ENCODE data around the gene FAM83E.
"Not testable (repeated sequence)": the region's sequence is repeated elsewhere in the genome, so short reads cannot be mapped to it uniquely, and the experiment has no call there.

Gene FAM83E

DNA sequence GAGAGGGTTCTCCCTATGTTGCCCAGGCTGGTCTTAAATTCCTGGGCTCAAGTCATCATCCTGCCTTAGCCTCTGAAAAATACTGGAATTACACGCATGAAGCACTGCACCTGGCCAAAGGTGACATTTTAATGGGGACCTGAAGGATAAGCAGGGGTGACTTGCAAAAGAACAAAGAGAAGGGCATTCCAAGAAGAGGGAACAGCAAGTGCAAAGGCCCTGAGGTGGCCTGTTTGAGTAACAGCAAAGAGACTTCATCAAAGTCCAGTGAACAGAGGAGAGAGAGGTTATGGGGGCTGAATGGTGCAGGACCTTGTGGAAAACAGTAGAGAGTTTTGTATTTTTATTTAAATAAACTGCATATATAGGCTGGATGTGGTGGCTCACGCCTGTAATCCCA is 27.0 kb upstream of the FAM83E start:
- no peak for DNase-seq (ENCODE audit: low read depth in 2 of 2)

- DNase-seq (ENCODE audit: low read depth in 2 of 2): no peak
Observed at GRCh38 chr19:48639483-48640375, 24.9 kb upstream of the FAM83E start.

DNA sequence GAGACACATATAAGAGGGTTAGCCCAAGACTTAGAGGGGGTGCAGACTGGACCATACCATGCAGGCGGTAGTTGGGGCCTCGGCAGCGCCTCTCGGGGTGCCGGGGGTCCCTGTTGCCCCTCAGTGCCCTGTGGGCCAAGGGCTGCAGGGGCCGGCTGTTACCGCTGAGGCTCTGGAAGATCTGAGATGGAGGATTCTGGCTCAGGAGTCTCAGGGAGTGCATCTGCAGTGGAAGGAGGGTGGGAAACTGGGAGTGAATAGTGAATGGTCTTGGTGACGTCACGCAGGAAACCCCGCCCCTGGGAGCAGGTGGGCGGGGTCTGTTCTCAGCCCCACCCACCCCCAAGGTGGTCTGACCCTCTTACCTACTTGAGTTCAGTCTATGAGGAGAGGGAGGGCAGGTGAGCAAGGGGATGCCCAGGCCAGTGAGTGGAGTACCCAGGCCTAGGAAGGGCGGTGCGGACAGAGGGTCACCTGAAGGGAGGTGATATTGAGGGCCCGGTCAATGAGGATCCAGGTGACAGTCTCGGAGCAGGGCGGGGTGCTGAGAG is 24.0 kb upstream of the FAM83E start:
- DNase-seq (ENCODE audit: low read depth in 2 of 2): no peak

GRCh38 chr19:48637948-48638830 is 23.3 kb upstream of the FAM83E start:
- peak in 1 of 2 donors; percentile 70 for DNase-seq (ENCODE audit: low read depth in 2 of 2)

DNA sequence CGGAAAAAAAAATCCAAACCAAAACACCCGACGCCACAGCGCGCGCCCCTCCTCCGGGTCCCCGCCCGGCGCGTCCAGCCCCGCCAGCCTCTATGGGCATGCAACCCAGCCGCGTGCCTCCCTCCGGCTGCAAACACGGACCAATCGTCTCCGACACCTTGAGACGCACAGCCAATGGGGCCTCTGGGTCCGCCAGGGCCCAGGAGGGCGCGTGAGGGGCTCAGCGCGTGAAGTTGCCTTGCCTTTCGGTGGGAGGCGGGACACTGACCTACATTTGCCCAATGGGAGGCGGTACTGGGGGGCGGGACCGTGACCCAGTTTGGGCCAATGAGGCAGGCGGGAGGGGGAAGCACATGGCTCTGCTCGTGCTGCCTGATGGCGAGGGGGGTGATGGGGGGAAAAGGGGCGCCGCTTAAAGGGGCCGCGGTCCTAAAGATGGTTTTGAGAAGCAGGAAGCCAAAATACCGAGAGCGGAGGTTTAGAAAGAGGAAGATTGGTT is 22.6 kb upstream of the FAM83E start:
- peak; percentile 97 to 98 for DNase-seq (ENCODE audit: low read depth in 2 of 2)

DNA sequence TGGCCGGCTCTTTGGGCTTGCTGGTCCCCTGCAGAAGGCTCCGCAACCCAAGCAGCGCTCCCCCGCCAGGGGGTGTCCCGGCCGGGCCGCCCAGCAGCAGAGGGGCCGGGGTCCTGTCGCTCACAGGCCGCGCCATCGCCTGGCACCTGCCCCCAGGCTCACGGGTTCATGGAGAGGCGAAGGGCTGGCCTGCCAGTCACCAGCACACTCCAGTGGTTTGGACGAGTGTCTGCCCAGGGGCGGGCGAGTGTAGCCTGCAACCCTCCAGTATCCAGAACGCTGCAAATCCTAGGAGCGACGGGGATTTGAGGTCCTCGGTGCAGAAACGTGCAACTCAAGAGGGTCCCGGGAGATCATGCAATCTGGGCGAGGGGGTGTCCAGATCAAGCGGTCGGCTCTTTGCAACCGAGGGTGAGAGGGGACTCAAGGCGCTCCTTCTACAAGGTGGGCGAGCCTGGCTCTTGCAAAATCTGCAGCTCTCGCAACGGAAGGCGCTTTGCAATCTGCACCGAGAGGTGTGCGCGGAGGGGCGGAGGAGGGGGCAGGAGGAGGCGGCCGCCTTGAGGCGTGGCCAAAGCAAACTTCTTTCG is 22.1 kb upstream of the FAM83E start, which contains the start of gene DBP:
Gene DBP, minus strand, starts transcription at position 521 of the 590 bp plus-strand sequence. Its CDS starts 385 bp downstream, at position 136.
- DNase-seq (ENCODE audit: low read depth in 2 of 2): no peak

DNA sequence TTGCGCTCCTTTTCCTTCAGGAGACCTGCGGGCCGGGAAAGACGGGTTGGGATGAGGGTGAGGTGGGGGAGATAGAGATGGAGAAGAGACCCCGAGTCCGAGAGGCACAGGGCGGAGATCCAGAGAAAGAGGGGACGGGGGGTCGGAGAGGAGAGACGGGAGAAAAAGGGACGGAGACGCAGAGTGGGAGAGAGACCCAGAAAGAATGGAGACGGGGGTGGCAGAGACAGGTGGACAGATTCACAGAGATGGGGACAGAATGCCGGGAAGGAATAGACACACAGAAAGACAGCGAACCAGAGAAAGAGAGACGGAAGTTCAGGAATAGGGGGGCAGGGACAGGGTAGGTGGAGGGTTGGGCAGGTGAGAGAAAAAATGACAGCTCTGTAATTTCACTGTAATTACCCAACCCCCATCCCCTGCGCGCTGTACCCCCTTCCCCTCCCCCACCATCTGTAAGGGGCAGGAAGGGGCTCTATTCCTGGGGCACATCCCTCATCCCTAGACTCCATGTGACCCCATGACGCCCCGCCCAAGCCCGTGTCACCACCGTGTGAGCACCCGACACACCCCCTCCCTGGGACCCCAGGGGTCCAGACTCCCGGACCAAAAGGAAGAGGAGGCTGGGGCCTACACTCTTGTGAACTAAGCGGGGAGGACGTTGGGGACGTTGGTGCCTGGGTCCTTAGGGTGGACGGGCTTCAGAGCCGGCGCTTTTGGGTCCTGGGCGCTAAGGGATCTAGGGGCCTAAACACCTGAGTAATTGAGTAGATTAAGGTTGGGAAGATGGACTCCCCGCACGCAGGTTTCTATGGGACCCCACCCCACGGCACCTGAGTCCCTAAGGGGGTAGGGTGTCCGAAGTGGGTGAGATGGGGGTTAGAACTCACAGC is 21.3 kb upstream of the FAM83E start:
- DNase-seq (ENCODE audit: low read depth in 2 of 2): no peak

- peak; percentile 66 for DNase-seq (ENCODE audit: low read depth in 2 of 2)
Observed at GRCh38 chr19:48635263-48635965, 20.5 kb upstream of the FAM83E start.

GRCh38 chr19:48634424-48635262 is 19.8 kb upstream of the FAM83E start:
- peak; percentile 92 to 93 for DNase-seq (ENCODE audit: low read depth in 2 of 2)

GRCh38 chr19:48634036-48634342 is 19.1 kb upstream of the FAM83E start:
- DNase-seq (ENCODE audit: low read depth in 2 of 2): no peak

DNA sequence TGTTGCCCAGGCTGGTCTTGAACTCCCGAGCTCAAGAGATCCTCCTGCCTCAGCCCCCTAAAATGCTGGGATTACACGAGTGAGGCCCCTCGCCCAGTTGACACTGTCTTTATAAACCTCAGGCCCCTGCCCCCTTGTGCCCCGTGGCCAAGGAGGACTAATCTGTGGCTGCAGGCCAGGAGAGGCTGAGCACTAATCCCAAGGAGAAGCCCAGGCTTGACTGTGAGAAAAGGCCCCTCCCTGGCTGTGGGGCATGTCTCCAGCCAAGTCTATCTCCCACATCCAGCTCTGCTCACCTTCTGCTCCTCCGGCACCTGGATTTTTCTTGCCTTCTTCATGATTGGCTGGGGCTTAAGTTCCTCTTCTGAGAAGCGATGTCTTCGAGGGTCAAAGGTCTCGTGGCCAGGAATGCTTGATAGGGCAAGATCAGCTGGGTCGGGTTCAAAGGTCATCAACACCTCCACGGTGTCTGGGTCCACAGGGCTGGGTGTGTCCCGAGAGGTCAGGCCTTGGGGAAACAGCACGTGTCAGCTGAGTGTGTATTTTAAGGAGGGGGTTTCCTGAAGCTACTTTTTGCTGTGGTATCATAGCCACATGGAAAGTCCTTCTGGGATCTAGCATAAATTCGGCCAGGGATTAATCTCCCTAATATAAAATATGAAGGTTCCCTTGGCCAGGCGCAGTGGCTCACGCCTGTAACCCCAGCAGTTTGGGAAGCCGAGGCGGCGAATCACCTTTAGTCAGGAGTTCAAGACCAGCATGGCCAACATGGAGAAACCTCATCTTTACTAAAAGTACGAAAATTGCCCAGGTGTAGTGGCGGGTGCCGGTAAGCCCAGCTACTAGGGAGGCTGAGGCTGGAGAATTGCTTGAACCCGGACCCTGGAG is 18.5 kb upstream of the FAM83E start:
- DNase-seq (ENCODE audit: low read depth in 2 of 2): no peak

GRCh38 chr19:48632692-48633147 is 17.8 kb upstream of the FAM83E start:
- DNase-seq (ENCODE audit: low read depth in 2 of 2): no peak

GRCh38 chr19:48632286-48632685 is 17.4 kb upstream of the FAM83E start:
- DNase-seq (ENCODE audit: low read depth in 2 of 2): not testable (repeated sequence)

GRCh38 chr19:48631225-48631624 is 16.3 kb upstream of the FAM83E start:
- no peak for DNase-seq (ENCODE audit: low read depth in 2 of 2)

DNA sequence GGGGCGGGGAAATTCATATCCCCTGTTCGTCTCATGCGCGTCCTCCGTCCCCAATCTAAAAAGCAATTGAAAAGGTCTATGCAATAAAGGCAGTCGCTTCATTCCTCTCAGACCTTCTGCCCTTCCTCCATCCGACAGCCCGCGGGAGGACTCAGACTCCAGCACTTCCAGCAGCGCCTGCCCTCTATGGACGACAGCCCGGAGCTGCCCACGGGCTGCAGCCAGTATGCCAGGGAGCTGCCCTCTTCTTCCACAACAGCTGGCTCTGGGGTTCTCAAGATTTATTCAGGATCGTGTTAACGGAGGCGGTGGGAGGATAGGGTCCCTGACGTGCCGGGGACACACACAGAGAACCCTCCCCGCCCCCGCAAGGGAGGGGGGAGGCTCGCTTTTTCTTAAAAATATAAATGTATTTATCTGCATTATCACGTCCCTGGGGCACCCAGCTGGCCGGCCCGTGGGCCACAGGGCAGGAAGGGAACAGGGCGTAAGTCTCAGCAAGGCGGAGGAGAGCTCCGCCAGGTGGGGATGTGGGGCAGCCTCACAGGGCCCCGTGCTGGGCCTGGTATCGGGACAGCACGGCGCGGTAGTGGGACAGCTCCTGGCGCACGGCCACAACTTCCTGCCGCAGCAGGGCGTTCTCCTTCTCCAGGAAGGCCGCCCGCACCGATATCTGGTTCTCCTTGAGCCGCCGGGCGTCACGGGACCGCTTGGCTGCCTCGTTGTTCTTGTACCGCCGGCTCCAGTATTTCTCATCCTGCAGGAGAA is 15.6 kb upstream of the FAM83E start:
- no peak for DNase-seq (ENCODE audit: low read depth in 2 of 2)

GRCh38 chr19:48629599-48630295 is 14.9 kb upstream of the FAM83E start:
- no peak for DNase-seq (ENCODE audit: low read depth in 2 of 2)

- DNase-seq (ENCODE audit: low read depth in 2 of 2): no peak
Observed at GRCh38 chr19:48629297-48629598, 14.4 kb upstream of the FAM83E start.

All from activated CD4-positive, alpha-beta T cell treated with anti-CD3 and anti-CD28 coated beads for 24 hours (primary cell).